Upper lobe of right lung (tissue), 1 donor: Measurements from ENCODE around the gene BFSP2. TPM values are rescaled to one million over a fixed set of nuclear protein-coding genes. Genes with fewer than 3 reads are reported as not detected.
A peak's percentile ranks its signal among the peaks of the same experiment; 100 is the strongest.

Source experiments
- ATAC-seq: fragments of 200-7000 bp; cut with Tn5 transposase; one replicate; pipeline ENCODE4 v1.9.1; 2020; ENCODE audit warnings: mild to moderate bottlenecking, moderate library complexity
- DNase-seq: peaks from one replicate; pipeline ENCODE4 v3.0.0-alpha.2; 2020
- H3K27ac ChIP-seq: fragments of 200-600 bp; one replicate; pipeline ENCODE4 v1.8.0; 2022
- H3K27me3 ChIP-seq: fragments of 200-600 bp; one replicate; pipeline ENCODE4 v1.8.0; 2022; ENCODE audit warnings: mild to moderate bottlenecking
- H3K36me3 ChIP-seq: fragments of 200-600 bp; one replicate; pipeline ENCODE4 v1.8.0; 2022
- H3K4me1 ChIP-seq: fragments of 200-600 bp; one replicate; pipeline ENCODE4 v1.8.0; 2022
- H3K4me3 ChIP-seq: fragments of 200-600 bp; one replicate; pipeline ENCODE4 v1.8.0; 2022; ENCODE audit warnings: mild to moderate bottlenecking
- H3K9me3 ChIP-seq: fragments of 200-600 bp; one replicate; pipeline ENCODE4 v1.8.0; 2022
- CTCF ChIP-seq: fragments of 200-600 bp; IDR thresholded peaks from one replicate; pipeline ENCODE4 v1.8.0; 2022; ENCODE audit warnings: antibody characterized with exemption
- intact Hi-C: fragments of 100-400 bp; cut with DNase I; formaldehyde crosslinking; loops from one replicate; pipeline ENCODE4 v1.11.0; 2022
- total RNA-seq: library from RNA; stranded (reverse); fragmentation: NEBNext Ultra II Directional; extraction: Animal tissue kit (Norgen Biotek cat#: 25700); gene quantifications from one replicate; pipeline ENCODE4 v1.2.1, GENCODE V29; 2021
- donor health status: DM: no; HTN: yes; CAD: no; lungs with severe emphysema.

BFSP2 gene
- total RNA-seq, 1 donor from 2014 or later = not detected

- Histone ChIP-seq H3K27ac (no peak overlapping the region), H3K27me3 (no peaks in the 10 kb centered on the region), H3K4me3 (no peak overlapping the region), H3K36me3 (no peaks in the 10 kb centered on the region), H3K4me1 (peaks cover 5% of the 10 kb centered on the region), H3K9me3 (no peaks in the 10 kb centered on the region)
- no peak for TF ChIP-seq CTCF
- intact Hi-C loops = no loop called here
- ATAC-seq (no peak), DNase-seq (no peak)
Observed at GRCh38 chr3:133424937-133425869, 25.3 kb downstream of the BFSP2 start.

GRCh38 chr3:133425898-133426297 lies 26.0 kb downstream of the BFSP2 start:
- Histone ChIP-seq H3K4me3 (no peak overlapping the region), H3K4me1 (peaks cover 5% of the 10 kb centered on the region), H3K27ac (no peak overlapping the region), H3K36me3 (no peaks in the 10 kb centered on the region), H3K9me3 (no peaks in the 10 kb centered on the region), H3K27me3 (no peaks in the 10 kb centered on the region)
- ATAC-seq = no peak
- TF ChIP-seq CTCF = no peak
- no peak for DNase-seq
- intact Hi-C loops = no loop called here

GRCh38 chr3:133426721-133427120 lies 26.9 kb downstream of the BFSP2 start:
- Histone ChIP-seq H3K4me3 (no peak overlapping the region), H3K27ac (no peak overlapping the region), H3K36me3 (no peaks in the 10 kb centered on the region), H3K4me1 (peaks cover 5% of the 10 kb centered on the region), H3K27me3 (no peaks in the 10 kb centered on the region), H3K9me3 (no peaks in the 10 kb centered on the region)
- intact Hi-C loops = no loop called here
- TF ChIP-seq CTCF = no peak
- ATAC-seq = no peak
- DNase-seq = no peak

GRCh38 chr3:133428552-133428951 lies 28.7 kb downstream of the BFSP2 start:
- H3K9me3 ChIP-seq = no peaks in the 10 kb centered on the region
- peaks cover 3% of the 10 kb centered on the region for H3K4me1 ChIP-seq
- no peak for TF ChIP-seq CTCF
- H3K4me3 ChIP-seq = no peak overlapping the region
- DNase-seq (no peak), ATAC-seq (peak; percentile 22)
- no peaks in the 10 kb centered on the region for H3K36me3 ChIP-seq
- no peak overlapping the region for H3K27ac ChIP-seq
- intact Hi-C loops = no loop called here
- no peaks in the 10 kb centered on the region for H3K27me3 ChIP-seq

- no peak for DNase-seq
- intact Hi-C loops = no loop called here
- no peaks in the 10 kb centered on the region for H3K9me3 ChIP-seq
- no peak overlapping the region for H3K27ac ChIP-seq
- ATAC-seq = no peak
- H3K4me3 ChIP-seq = no peak overlapping the region
- no peaks in the 10 kb centered on the region for H3K27me3 ChIP-seq
- no peaks in the 10 kb centered on the region for H3K4me1 ChIP-seq
- no peak for TF ChIP-seq CTCF
- no peaks in the 10 kb centered on the region for H3K36me3 ChIP-seq
Observed at GRCh38 chr3:133429063-133429462, 29.2 kb downstream of the BFSP2 start.
